SK-N-SH (cell line): ENCODE results near the gene LMO2.

ENCODE experiments used
- CTCF ChIP-seq: fragments of 200-600 bp; sonication (generic); IDR thresholded peaks from 2 replicates; pipeline ENCODE4 v1.6.1; 2017; ENCODE audit warnings: antibody characterized with exemption, mild to moderate bottlenecking, moderate library complexity
- FOXJ3 ChIP-seq: sonication (generic); formaldehyde crosslinking; IDR thresholded peaks from 2 replicates; pipeline ENCODE4 v1.5.1; 2020; ENCODE audit warnings: mild to moderate bottlenecking, missing genetic modification reagents
- NFIC ChIP-seq: IDR thresholded peaks from 2 replicates; pipeline ENCODE4 v1.4.0; 2012; ENCODE audit warnings: borderline replicate concordance

DNA sequence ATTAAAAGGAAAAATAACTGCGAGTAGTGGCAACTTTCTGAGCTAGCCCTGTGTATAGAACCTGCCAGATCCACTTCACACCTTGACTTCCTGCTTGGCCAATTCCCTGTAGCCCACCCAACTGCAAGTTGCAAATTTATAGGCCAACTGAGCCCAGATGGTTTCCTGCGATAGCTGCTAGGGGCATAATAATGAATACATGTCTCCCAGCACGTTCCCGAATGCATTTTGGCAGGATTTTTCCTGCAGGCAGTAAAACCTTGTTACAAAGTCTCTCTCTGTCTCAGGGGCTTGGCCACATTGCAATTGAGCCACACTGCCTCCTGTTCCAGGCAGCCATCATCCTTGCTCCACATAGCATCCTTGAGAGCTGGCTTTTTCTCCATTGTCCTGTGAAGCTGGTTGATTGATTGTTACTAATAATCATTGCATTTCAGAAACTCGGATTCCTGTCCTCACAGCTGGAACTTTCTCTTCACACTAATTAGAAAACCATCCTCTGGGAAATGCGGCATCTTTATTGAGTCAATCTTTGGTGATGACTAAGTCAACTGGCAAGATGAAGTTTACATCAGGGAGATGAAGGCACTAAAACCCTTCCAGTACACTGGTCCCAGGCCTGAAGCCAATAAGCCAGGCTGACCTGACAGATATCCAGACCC is 18.6 kb upstream of the LMO2 start:
- TF ChIP-seq CTCF, result no peak
- TF ChIP-seq NFIC, result no peak
- TF ChIP-seq FOXJ3 (CRISPR knock-in tag), result no peak
